Endothelial cell of umbilical vein (primary cell): Measurements from ENCODE around the gene TSNAXIP1. TPM values are rescaled to one million over a fixed set of nuclear protein-coding genes. Genes with fewer than 3 reads are reported as not detected.
A peak's percentile ranks its signal among the peaks of the same experiment; 100 is the strongest.

Source experiments
- BruUV-seq: library from RNA; stranded (reverse); fragments of 400-500 nt; replicated peaks from 2 replicates; lab custom pipeline; 2021; lab: Mats Ljungman, UMichigan
- CTCF ChIA-PET: fragments of 300-600, 350-600 bp; sonication (Branson Sonifier 250); formaldehyde crosslinking; loops from one replicate; lab custom pipeline; 2021; ENCODE audit warnings: antibody characterized with exemption, inconsistent platforms; lab: Charles Lee
- POLR2A ChIA-PET: fragments of 300-600, 350-600 bp; sonication (Branson Sonifier 250); formaldehyde crosslinking; loops from one replicate; lab custom pipeline; 2021; ENCODE audit warnings: antibody characterized with exemption, inconsistent platforms; lab: Charles Lee
- DNase-seq: peaks from one replicate; pipeline ENCODE4 v3.0.0-alpha.2; 2011; ENCODE audit warnings: low read depth, low spot score
- FAIRE-seq: peaks from 2 replicates; lab custom pipeline; 2011; peaks lifted over from hg19 to GRCh38; lab: Jason Lieb, UNC
- H2AFZ ChIP-seq: 2 replicates; pipeline ENCODE4 v1.6.0; 2012; ENCODE audit warnings: low read depth, low read length, control low read depth, inconsistent platforms
- H3K27ac ChIP-seq: 2 replicates; pipeline ENCODE4 v1.5.1; 2011; ENCODE audit warnings: low read depth, mild to moderate bottlenecking, control low read depth, low read length, moderate library complexity; ENCODE audit not compliant: insufficient read depth
- H3K27me3 ChIP-seq, 2 experiments: 2 replicates each; pipeline versions ENCODE4 v1.6.0 to v1.6.1; 2011; ENCODE audit warnings: low read length in 2 of 2, mixed read lengths in 1 of 2; ENCODE audit not compliant: control insufficient read depth in 2 of 2, insufficient read depth in 2 of 2
- H3K36me3 ChIP-seq, 2 experiments: 2 replicates in 1 of 2; 3 replicates in 1 of 2; pipeline ENCODE4 v1.5.1; 2011; ENCODE audit warnings: low read length in 2 of 2, mild to moderate bottlenecking in 1 of 2, moderate library complexity in 1 of 2; ENCODE audit not compliant: control insufficient read depth in 2 of 2, insufficient read depth in 2 of 2; ENCODE audit errors: extremely low read depth in 1 of 2
- H3K4me1 ChIP-seq: 3 replicates; pipeline ENCODE4 v1.5.1; 2011; ENCODE audit warnings: mild to moderate bottlenecking, low read length; ENCODE audit not compliant: control insufficient read depth, insufficient read depth; ENCODE audit errors: extremely low read depth
- H3K4me2 ChIP-seq: 2 replicates; pipeline ENCODE4 v1.6.1; 2011; ENCODE audit warnings: low read length, control low read depth, mixed read lengths; ENCODE audit not compliant: insufficient read depth
- H3K4me3 ChIP-seq, 3 experiments: fragments of 200-600 bp in 1 of 3; sonication (generic), shearing (Covaris generic) in 1 of 3; replicated peaks in 1 of 3; 2 replicates each; pipeline ENCODE4 v1.5.1; 2011 to 2016; ENCODE audit warnings: control low read depth in 3 of 3, low read length in 3 of 3, mild to moderate bottlenecking in 2 of 3, inconsistent platforms in 1 of 3, low read depth in 1 of 3, moderate library complexity in 1 of 3; ENCODE audit not compliant: insufficient read depth in 1 of 3
- H3K79me2 ChIP-seq: 2 replicates; pipeline ENCODE4 v1.6.0; 2012; ENCODE audit warnings: low read length, inconsistent platforms; ENCODE audit not compliant: control insufficient read depth, insufficient read depth
- H3K9ac ChIP-seq: replicated peaks from 2 replicates; pipeline ENCODE3; 2011; ENCODE audit warnings: low read length, control low read depth; ENCODE audit not compliant: insufficient read depth; ENCODE audit errors: extremely low read depth
- H3K9me1 ChIP-seq: replicated peaks from 3 replicates; pipeline ENCODE4 v1.6.0; 2011; ENCODE audit warnings: mild to moderate bottlenecking, low read length; ENCODE audit not compliant: control insufficient read depth, insufficient read depth; ENCODE audit errors: extremely low read depth
- H3K9me3 ChIP-seq: replicated peaks from 2 replicates; pipeline ENCODE4 v1.5.1; 2012; ENCODE audit warnings: low read length, inconsistent platforms; ENCODE audit not compliant: control insufficient read depth, insufficient read depth
- H4K20me1 ChIP-seq: replicated peaks from 2 replicates; pipeline ENCODE3; 2011; ENCODE audit warnings: mild to moderate bottlenecking, low read length; ENCODE audit not compliant: control insufficient read depth, insufficient read depth; ENCODE audit errors: extremely low read depth
- EZH2 ChIP-seq: IDR thresholded peaks from 2 replicates; pipeline ENCODE4 v1.6.1; 2012; ENCODE audit warnings: borderline replicate concordance, low read depth, mild to moderate bottlenecking, moderate library complexity, low read length, inconsistent platforms; ENCODE audit not compliant: severe bottlenecking
- FOS ChIP-seq: IDR thresholded peaks from 2 replicates; pipeline ENCODE4 v1.6.1; 2011; ENCODE audit warnings: mild to moderate bottlenecking, low read length, moderate library complexity, borderline replicate concordance; ENCODE audit not compliant: insufficient read depth
- GATA2 ChIP-seq: IDR thresholded peaks from 2 replicates; pipeline ENCODE4 v1.7.0; 2011; ENCODE audit warnings: low read depth, mild to moderate bottlenecking, moderate library complexity, mixed read lengths, low read length; ENCODE audit not compliant: insufficient read length, insufficient read depth
- JUN ChIP-seq: IDR thresholded peaks from 2 replicates; pipeline ENCODE4 v1.6.1; 2011; ENCODE audit warnings: borderline replicate concordance, low read depth; ENCODE audit not compliant: insufficient read length, insufficient read depth
- MYC ChIP-seq: IDR thresholded peaks from one replicate; pipeline ENCODE4 v1.6.1; 2011; ENCODE audit warnings: mild to moderate bottlenecking, low read depth, low read length
- POLR2A ChIP-seq: IDR thresholded peaks from 2 replicates; pipeline ENCODE4 v1.6.1; 2012; ENCODE audit warnings: low read depth, mild to moderate bottlenecking, control low read depth, low read length
- POLR2AphosphoS5 ChIP-seq: IDR thresholded peaks from 2 replicates; pipeline ENCODE4 v1.6.1; 2012; ENCODE audit warnings: low read depth, mild to moderate bottlenecking, control low read depth, low read length, moderate library complexity; ENCODE audit not compliant: insufficient read depth
- dilution Hi-C: fragments of 300-500 bp; cut with MboI; formaldehyde crosslinking; loops from one replicate; pipeline ENCODE4 v1.15.0; 2019; ENCODE audit warnings: low sequenced_read_pairs; ENCODE audit not compliant: extremely low pct_ligation_motif_present
- intact Hi-C: fragments of 100-400 bp; cut with micrococcal nuclease; formaldehyde crosslinking; loops from one replicate; pipeline ENCODE4 v1.10.0; 2022
- polyA plus RNA-seq, 4 experiments: library from polyadenylated mRNA; depleted of rRNA in 3 of 4; stranded (reverse) in 3 of 4; unstranded in 1 of 4; fragments of >200 nt; gene quantifications; 2 replicates each; pipeline versions ENCODE4 v1.2.1 to v1.2.3, GENCODE V29; 2011 to 2012; ENCODE audit warnings: missing spikeins in 1 of 4
- total RNA-seq: library from RNA; stranded (reverse); gene quantifications from 2 replicates; pipeline ENCODE4 v1.2.3, GENCODE V29; 2021
- TF ChIP-seq, protein P1 (sequence below), 2 donors: IDR thresholded peaks; 1 replicate in 1 of 2; 2 replicates in 1 of 2; pipeline ENCODE4 v1.5.1; 2011; ENCODE audit warnings: low read length in 2 of 2, mild to moderate bottlenecking in 2 of 2, moderate library complexity in 2 of 2, control low read depth in 1 of 2, inconsistent platforms in 1 of 2, low read depth in 1 of 2; ENCODE audit not compliant: insufficient read depth in 1 of 2; ENCODE audit errors: extremely low read depth in 1 of 2
- TF ChIP-seq, protein P2 (sequence below): IDR thresholded peaks from 2 replicates; pipeline ENCODE4 v1.6.1; 2011; ENCODE audit not compliant: insufficient read depth, insufficient read length

TSNAXIP1 gene
- total and polyA plus RNA-seq, 2 donors (not counting 3 experiments of a cell fraction or from before 2014, with no cell fraction given), result 0.95 to 1.2 TPM

- ChIA-PET POLR2A (no interaction called here), CTCF (interaction anchor here (0.5 kb wide), 1 partner anchor 11 kb away, joined by 4 read pairs; no protein-coding TSS in a partner anchor)
- H3K4me2 ChIP-seq, result peak overlapping the region; percentile 66
- H3K9me1 ChIP-seq, result no peaks in the 10 kb centered on the region
- no peaks in the 10 kb centered on the region for H4K20me1 ChIP-seq
- peaks cover 11% of the 10 kb centered on the region for H3K4me1 ChIP-seq
- H3K9ac ChIP-seq, result peak overlapping the region; percentile 89
- no peaks in the 10 kb centered on the region for H3K27me3 ChIP-seq
- FAIRE-seq (peak; percentile 46), DNase-seq (peak; percentile 41)
- no TSS peak for BruUV-seq
- no peak overlapping the region for H2AFZ ChIP-seq
- peak overlapping the region in 2 of 3 experiments; percentile 81 to 90 for H3K4me3 ChIP-seq
- peaks cover 0 to 9% of the 10 kb centered on the region in 2 experiments for H3K36me3 ChIP-seq
- no peak overlapping the region for H3K27ac ChIP-seq
- peaks cover 46% of the 10 kb centered on the region for H3K79me2 ChIP-seq
- no peaks in the 10 kb centered on the region for H3K9me3 ChIP-seq
- dilution Hi-C loops (no loop called here), intact Hi-C loops (loop anchor here (10.0 kb wide), 1 partner anchor 280 kb away; the partner anchor contains the start of gene RIPOR1)
- TF ChIP-seq MYC (no peak), POLR2AphosphoS5 (no peak), POLR2A (no peak), FOS (no peak), GATA2 (no peak), EZH2 (no peak), JUN (no peak)
- TF ChIP-seq, protein P1, sequence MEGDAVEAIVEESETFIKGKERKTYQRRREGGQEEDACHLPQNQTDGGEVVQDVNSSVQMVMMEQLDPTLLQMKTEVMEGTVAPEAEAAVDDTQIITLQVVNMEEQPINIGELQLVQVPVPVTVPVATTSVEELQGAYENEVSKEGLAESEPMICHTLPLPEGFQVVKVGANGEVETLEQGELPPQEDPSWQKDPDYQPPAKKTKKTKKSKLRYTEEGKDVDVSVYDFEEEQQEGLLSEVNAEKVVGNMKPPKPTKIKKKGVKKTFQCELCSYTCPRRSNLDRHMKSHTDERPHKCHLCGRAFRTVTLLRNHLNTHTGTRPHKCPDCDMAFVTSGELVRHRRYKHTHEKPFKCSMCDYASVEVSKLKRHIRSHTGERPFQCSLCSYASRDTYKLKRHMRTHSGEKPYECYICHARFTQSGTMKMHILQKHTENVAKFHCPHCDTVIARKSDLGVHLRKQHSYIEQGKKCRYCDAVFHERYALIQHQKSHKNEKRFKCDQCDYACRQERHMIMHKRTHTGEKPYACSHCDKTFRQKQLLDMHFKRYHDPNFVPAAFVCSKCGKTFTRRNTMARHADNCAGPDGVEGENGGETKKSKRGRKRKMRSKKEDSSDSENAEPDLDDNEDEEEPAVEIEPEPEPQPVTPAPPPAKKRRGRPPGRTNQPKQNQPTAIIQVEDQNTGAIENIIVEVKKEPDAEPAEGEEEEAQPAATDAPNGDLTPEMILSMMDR (IDR thresholded peaks at IDR 0.05; ENCODE audit: extremely low read depth in 1 of 2, insufficient read depth in 1 of 2, low read depth in 1 of 2, low read length in 2 of 2), result no peak
- TF ChIP-seq, protein P2, sequence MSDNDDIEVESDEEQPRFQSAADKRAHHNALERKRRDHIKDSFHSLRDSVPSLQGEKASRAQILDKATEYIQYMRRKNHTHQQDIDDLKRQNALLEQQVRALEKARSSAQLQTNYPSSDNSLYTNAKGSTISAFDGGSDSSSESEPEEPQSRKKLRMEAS, result no peak
Observed at GRCh38 chr16:67804853-67805542, 1.7 kb upstream of the TSNAXIP1 start.
